Tibial artery (tissue), 4 donors: ENCODE data around the gene CIPC.

Experiments used
- DNase-seq, 2 donors: peaks; one replicate each; pipeline ENCODE4 v3.0.0-alpha.2; 2019
- H3K27ac ChIP-seq, 2 donors: fragments of 200-600 bp; sonication (generic) in 1 of 2; 1 replicate in 1 of 2; 2 replicates in 1 of 2; pipeline ENCODE4 v1.5.1; 2018 to 2019; ENCODE audit warnings: mild to moderate bottlenecking in 1 of 2
- H3K27me3 ChIP-seq, 2 donors: fragments of 200-600 bp; sonication (generic) in 1 of 2; one replicate each; pipeline versions ENCODE4 v1.5.1 to v1.6.0; 2016 to 2019
- H3K36me3 ChIP-seq, 3 donors: fragments of 200-600 bp; sonication (generic) in 2 of 3; one replicate each; pipeline ENCODE4 v1.5.1; 2016 to 2019; ENCODE audit warnings: mild to moderate bottlenecking in 2 of 3
- H3K4me1 ChIP-seq, 4 donors: fragments of 200-600 bp; sonication (generic) in 2 of 4; 1 replicate in 3 of 4; 2 replicates in 1 of 4; pipeline ENCODE4 v1.5.1; 2016 to 2019
- H3K4me3 ChIP-seq, 2 donors: fragments of 200-600 bp; sonication (generic) in 1 of 2; 1 replicate in 1 of 2; 2 replicates in 1 of 2; pipeline ENCODE4 v1.5.1; 2018 to 2019; ENCODE audit warnings: mild to moderate bottlenecking in 2 of 2
- H3K9me3 ChIP-seq, 3 donors: fragments of 200-600 bp; sonication (generic) in 1 of 3; one replicate each; pipeline ENCODE4 v1.5.1; 2016 to 2019
- intact Hi-C: fragments of 100-400 bp; cut with DNase I; formaldehyde crosslinking; loops from one replicate; pipeline ENCODE4 v1.15.0; 2023; ENCODE audit warnings: low total_unique reads
- TF ChIP-seq, protein P1 (sequence below), 2 experiments: fragments of 200-600 bp in 1 of 2; fragments of 450-650 bp in 1 of 2; IDR thresholded peaks; one replicate each; pipeline ENCODE4 v1.5.1; 2017 to 2019; ENCODE audit warnings: antibody characterized with exemption in 2 of 2, mild to moderate bottlenecking in 1 of 2, moderate library complexity in 1 of 2

CIPC gene

DNA sequence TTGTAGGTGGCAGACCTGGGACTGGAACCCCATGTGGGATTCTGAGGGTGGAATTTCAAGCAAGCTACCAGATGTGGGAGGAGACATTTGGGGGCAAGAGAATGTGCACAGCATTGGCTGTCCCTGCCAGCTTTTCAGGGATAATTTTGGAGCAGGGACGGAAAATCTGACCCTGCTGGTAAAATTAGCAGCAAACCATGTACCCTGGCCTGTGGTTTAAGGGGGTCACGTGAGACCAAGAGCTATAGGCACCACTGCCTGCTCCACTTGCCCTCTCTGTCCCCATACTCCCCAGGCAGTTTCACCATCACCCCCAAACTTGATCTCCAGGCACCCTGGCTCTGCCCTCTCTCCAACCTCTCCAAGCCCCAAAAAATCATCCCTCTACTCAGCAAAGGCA lies 57.0 kb downstream of the CIPC start:
- TF ChIP-seq, protein P1, sequence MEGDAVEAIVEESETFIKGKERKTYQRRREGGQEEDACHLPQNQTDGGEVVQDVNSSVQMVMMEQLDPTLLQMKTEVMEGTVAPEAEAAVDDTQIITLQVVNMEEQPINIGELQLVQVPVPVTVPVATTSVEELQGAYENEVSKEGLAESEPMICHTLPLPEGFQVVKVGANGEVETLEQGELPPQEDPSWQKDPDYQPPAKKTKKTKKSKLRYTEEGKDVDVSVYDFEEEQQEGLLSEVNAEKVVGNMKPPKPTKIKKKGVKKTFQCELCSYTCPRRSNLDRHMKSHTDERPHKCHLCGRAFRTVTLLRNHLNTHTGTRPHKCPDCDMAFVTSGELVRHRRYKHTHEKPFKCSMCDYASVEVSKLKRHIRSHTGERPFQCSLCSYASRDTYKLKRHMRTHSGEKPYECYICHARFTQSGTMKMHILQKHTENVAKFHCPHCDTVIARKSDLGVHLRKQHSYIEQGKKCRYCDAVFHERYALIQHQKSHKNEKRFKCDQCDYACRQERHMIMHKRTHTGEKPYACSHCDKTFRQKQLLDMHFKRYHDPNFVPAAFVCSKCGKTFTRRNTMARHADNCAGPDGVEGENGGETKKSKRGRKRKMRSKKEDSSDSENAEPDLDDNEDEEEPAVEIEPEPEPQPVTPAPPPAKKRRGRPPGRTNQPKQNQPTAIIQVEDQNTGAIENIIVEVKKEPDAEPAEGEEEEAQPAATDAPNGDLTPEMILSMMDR (IDR thresholded peaks at IDR 0.05): no peak
- Histone ChIP-seq H3K27ac (no peak overlapping the region), H3K36me3 (no peaks in the 10 kb centered on the region), H3K9me3 (no peaks in the 10 kb centered on the region), H3K4me1 (peaks cover 0 to 29% (median 10%) of the 10 kb centered on the region in 4 donors), H3K27me3 (peaks cover 0 to 28% of the 10 kb centered on the region in 2 donors), H3K4me3 (no peak overlapping the region)
- DNase-seq: no peak
- intact Hi-C loops: loop anchor here (10.0 kb wide), 1 partner anchor 160 kb away; no protein-coding TSS in a partner anchor

DNA sequence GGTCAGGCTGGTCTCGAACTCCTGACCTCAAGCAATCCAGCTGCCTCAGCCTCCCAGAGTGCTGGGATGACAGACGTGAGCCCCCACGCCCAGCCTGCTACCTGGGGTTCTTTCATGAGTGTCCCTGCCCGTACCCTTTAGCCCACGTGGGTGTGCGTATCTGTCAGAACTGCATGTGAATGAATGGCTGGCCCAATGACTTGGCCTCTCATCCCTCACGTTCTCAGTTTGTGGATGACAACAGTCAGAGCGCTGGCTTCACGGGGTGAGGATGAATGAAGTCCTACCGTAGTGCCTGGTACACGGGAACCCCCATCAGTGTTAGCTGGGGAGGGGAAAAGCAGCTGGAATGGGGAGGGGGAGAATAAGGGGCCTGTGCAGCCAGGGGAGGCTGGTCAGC lies 59.7 kb downstream of the CIPC start:
- no peak overlapping the region for H3K27ac ChIP-seq
- no peaks in the 10 kb centered on the region for H3K36me3 ChIP-seq
- peaks cover 0 to 17% of the 10 kb centered on the region in 2 donors for H3K27me3 ChIP-seq
- H3K4me3 ChIP-seq: no peak overlapping the region
- H3K9me3 ChIP-seq: no peaks in the 10 kb centered on the region
- no peak for DNase-seq
- TF ChIP-seq, protein P1 (IDR thresholded peaks at IDR 0.05): no peak
- intact Hi-C loops: loop anchor here (10.0 kb wide), 1 partner anchor 157 kb away; no protein-coding TSS in a partner anchor
- peaks cover 0 to 29% (median 10%) of the 10 kb centered on the region in 4 donors for H3K4me1 ChIP-seq

DNA sequence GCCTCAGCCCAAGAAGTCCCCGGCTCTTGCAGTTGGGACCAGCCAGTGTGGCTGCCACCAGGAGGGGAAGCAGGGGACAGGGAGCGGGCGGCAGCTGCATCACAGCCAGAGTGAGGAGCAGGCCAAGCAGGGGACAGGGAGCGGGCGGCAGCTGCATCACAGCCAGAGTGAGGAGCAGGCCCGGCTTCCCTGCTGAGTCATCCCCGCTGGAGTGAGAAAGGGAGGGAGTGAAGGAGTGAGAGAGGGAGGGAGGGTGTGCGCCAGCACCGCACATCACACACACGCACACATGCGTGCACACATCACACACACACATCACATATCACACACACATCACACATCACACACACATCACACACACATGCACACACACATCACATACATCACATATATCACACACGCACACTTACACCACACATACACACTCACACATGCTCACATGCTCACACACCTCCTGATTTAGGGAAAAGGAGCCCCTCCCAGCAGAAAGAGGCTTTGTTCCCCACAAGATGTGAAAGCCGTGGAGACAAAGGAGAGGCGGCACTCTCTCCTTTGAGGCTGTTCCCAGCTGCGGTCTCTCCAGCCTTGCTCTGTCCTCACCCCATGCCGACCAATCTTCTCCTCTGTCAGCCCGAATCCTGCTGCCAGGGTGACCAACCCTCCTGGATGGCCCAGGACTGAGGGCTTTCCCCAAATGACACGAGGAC lies 60.3 kb downstream of the CIPC start:
- no peaks in the 10 kb centered on the region for H3K9me3 ChIP-seq
- H3K36me3 ChIP-seq: no peaks in the 10 kb centered on the region
- no peak for DNase-seq
- H3K27ac ChIP-seq: no peak overlapping the region
- intact Hi-C loops: loop anchor here (10.0 kb wide), 1 partner anchor 156 kb away; no protein-coding TSS in a partner anchor
- peaks cover 0 to 29% (median 10%) of the 10 kb centered on the region in 4 donors for H3K4me1 ChIP-seq
- peaks cover 0 to 11% of the 10 kb centered on the region in 2 donors for H3K27me3 ChIP-seq
- TF ChIP-seq, protein P1 (IDR thresholded peaks at IDR 0.05): no peak
- H3K4me3 ChIP-seq: no peak overlapping the region

DNA sequence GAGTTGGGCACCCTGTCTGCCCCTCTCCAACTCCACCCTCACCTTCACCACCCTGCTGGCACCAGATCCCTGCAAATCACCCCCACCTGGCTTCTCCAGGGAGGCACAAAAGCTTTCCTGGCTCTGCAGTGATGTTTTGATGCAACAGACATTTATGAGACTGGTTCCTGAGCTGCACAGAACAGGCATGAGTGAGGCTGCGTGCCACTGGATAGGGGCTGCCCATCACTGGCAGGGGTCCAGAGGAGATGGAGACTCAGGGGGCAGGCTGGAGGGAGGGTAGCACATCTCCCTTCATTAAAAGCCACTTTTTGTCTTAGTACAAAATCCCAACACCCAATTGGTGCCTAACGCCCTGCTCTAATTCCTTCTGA lies 60.8 kb downstream of the CIPC start:
- TF ChIP-seq, protein P1 (IDR thresholded peaks at IDR 0.05): no peak
- no peak overlapping the region for H3K27ac ChIP-seq
- peaks cover 0 to 29% (median 10%) of the 10 kb centered on the region in 4 donors for H3K4me1 ChIP-seq
- H3K9me3 ChIP-seq: no peaks in the 10 kb centered on the region
- no peak overlapping the region for H3K4me3 ChIP-seq
- H3K36me3 ChIP-seq: no peaks in the 10 kb centered on the region
- intact Hi-C loops: loop anchor here (10.0 kb wide), 1 partner anchor 156 kb away; no protein-coding TSS in a partner anchor
- H3K27me3 ChIP-seq: peaks cover 0 to 6% of the 10 kb centered on the region in 2 donors
- DNase-seq: no peak

DNA sequence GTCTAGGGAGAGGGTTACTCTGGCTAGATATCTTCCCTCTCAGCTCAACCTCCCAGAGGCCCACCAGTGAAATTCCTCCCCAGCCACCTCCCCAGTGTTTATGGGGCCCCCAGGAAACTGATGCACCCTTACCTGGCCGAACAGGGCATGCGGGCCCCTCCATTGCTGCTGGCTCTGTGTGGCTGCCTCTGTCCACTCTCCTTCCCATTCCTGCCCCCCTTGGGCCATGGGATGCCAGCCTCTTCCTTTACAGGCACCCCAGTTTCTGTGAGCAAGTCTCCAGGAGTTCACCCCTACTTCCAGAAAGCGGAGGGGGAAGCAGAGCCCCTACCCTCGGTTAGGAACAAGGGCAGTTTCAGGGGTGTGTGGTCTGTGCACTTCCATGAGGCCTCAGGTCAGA lies 63.0 kb downstream of the CIPC start:
- Histone ChIP-seq H3K4me1 (peaks cover 0 to 14% (median 10%) of the 10 kb centered on the region in 4 donors), H3K27me3 (peaks cover 0 to 6% of the 10 kb centered on the region in 2 donors), H3K9me3 (no peaks in the 10 kb centered on the region), H3K4me3 (no peak overlapping the region), H3K27ac (no peak overlapping the region), H3K36me3 (no peaks in the 10 kb centered on the region)
- intact Hi-C loops: no loop called here
- DNase-seq: no peak
- TF ChIP-seq, protein P1 (IDR thresholded peaks at IDR 0.05): no peak
